Measurements from ENCODE around the gene MIER1.

GRCh38 chr1:66980745-66981367, 56.1 kb downstream of the MIER1 start:
- TF ChIP-seq YY1 (IDR thresholded peaks at IDR 0.05; ENCODE audit: insufficient read depth, insufficient read length) (no peak), ZNF274 (IDR thresholded peaks at IDR 0.05; ENCODE audit: low read depth, low read length) (no peak)

Measured in NT2/D1 (cell line).